ENCODE measurements around the gene SLC10A2.

DNA sequence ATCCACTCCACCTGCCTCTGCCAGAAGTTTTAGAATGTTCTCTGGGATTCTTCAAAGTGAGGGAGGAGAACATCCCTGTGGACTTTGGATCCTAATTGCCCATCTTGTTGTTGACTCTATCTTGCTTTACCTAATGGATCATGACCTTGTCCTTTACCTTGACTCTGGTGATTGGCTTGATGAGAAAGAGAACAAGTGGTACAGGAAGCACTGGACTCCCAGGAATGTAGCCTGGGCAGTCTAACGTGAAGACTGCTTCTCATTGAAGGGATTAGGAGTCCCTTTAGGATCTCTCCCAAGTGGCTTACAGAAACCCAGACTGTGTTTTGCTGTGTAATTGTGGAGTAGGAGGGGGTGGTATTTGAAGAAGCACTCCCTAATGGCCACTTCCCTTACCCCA lies 63.9 kb downstream of the SLC10A2 start:
- TF ChIP-seq, protein P1, sequence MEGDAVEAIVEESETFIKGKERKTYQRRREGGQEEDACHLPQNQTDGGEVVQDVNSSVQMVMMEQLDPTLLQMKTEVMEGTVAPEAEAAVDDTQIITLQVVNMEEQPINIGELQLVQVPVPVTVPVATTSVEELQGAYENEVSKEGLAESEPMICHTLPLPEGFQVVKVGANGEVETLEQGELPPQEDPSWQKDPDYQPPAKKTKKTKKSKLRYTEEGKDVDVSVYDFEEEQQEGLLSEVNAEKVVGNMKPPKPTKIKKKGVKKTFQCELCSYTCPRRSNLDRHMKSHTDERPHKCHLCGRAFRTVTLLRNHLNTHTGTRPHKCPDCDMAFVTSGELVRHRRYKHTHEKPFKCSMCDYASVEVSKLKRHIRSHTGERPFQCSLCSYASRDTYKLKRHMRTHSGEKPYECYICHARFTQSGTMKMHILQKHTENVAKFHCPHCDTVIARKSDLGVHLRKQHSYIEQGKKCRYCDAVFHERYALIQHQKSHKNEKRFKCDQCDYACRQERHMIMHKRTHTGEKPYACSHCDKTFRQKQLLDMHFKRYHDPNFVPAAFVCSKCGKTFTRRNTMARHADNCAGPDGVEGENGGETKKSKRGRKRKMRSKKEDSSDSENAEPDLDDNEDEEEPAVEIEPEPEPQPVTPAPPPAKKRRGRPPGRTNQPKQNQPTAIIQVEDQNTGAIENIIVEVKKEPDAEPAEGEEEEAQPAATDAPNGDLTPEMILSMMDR (IDR thresholded peaks at IDR 0.05), result no peak
- no peak for TF ChIP-seq POLR2A (IDR thresholded peaks at IDR 0.05)

Measured in tibial nerve (tissue), 3 donors.